ENCODE measurements around the gene SLC17A8.
"Not testable (repeated sequence)": the region's sequence is repeated elsewhere in the genome, so short reads cannot be mapped to it uniquely, and the experiment has no call there.

Gene SLC17A8

GRCh38 chr12:100356644-100357223 lies at the start of gene SLC17A8:
Gene SLC17A8, plus strand, starts transcription at chr12:100357074. Its CDS starts 318 bp downstream, at chr12:100357392.
- peak; percentile 10 for DNase-seq (ENCODE audit: low read depth, low spot score)

DNA sequence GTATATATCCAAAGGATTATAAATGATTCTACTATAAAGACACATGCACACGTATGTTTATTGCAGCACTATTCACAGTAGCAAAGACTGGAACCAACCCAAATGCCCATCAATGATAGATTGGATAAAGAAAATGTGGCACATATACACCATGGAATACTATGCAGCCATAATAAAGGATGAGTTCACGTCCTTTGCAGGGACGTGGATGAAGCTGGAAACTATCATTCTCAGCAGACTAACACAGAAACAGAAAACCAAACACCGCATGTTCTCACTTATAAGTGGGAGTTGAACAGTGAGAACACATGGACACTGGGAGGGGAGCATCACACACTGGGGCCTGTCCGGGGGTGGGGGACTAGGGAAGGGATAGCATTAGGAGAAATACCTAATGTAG lies 48.7 kb upstream of the SLC17A8 start:
- not testable (repeated sequence) for DNase-seq (ENCODE audit: low read depth, low spot score)

DNA sequence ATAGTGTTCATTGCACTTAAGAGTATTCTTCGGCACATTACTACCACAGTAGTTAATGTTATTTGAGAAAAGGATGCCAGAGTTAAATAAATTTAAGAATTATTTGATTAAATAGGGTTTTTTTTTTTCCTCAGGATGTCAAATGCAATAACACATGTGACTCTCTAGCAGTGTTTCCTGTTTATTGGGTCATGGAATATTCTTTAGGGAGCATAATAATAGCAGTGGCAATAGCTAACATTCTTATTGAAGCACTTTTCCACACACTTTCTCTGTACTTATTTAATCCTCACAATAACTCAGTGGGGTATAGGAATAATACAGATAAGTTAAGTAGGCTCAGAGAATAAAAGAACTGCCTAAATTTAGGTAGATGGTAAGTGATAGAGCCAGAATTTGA lies 45.6 kb upstream of the SLC17A8 start:
- no peak for DNase-seq (ENCODE audit: low read depth, low spot score)

- DNase-seq (ENCODE audit: low read depth, low spot score): no peak
These were observed 39.5 kb upstream of the SLC17A8 start for GRCh38 chr12:100317371-100317770.

DNA sequence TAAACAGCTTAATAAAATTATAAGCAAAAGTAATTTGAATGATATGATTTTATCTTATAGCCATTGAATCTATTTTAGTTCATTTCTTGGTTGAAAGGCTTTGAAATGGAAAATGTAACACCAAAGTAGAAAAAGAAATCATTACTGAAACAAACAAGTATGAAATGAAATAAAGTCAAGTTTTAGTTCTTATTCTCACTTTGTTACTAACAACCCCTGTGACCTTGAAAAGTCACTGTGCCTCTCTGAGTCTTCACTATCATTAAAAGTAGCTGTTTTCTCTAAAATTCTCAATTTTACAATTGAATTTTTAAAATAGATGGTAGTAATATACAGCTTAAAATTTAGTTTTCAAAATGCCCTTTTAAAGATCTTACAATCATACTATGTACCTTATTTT lies 32.4 kb upstream of the SLC17A8 start:
- DNase-seq (ENCODE audit: low read depth, low spot score): no peak

GRCh38 chr12:100326208-100326607 lies 30.7 kb upstream of the SLC17A8 start:
- no peak for DNase-seq (ENCODE audit: low read depth, low spot score)

- DNase-seq (ENCODE audit: low read depth, low spot score): no peak
These were observed 27.1 kb upstream of the SLC17A8 start for GRCh38 chr12:100329800-100330199.

GRCh38 chr12:100331871-100332270 lies 25.0 kb upstream of the SLC17A8 start:
- DNase-seq (ENCODE audit: low read depth, low spot score): no peak

GRCh38 chr12:100332852-100333251 lies 24.0 kb upstream of the SLC17A8 start:
- DNase-seq (ENCODE audit: low read depth, low spot score): no peak

DNA sequence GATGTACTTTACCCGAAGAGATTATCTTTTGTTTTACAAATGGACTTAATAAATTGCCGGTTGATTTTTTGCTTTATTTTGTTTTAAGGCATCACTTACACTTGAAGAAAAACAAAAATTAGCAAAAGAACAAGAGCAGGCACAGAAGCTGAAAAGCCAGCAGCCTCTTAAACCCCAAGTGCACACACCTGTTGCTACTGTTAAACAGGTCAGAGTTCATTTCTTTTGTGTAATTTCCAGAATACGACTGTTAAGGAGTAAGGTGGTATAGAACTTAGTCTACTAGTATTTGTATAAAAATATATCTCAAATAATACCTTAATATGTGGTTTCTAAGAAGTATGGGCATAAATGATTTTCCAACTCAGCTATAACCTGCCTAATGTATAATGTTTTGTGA lies 19.6 kb upstream of the SLC17A8 start:
- DNase-seq (ENCODE audit: low read depth, low spot score): no peak

DNA sequence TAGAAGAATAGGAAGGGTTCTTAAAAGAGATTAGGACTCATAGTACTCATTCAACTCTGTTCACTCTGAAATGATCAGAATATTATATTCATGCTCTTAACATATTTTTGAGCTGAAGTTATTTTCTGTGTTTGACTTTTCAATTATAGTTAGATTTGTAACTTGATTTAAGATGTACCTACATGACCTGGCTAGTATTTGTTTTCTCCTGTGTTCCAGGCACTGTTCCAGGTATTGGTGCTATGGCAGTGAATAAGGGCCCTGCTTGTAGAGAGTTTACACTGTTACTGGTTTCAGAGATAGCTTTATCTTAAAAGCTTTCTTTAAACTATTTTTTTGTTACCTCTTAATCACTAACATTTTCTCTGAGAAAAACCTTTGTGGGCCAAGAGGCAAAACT lies 19.1 kb upstream of the SLC17A8 start:
- DNase-seq (ENCODE audit: low read depth, low spot score): no peak

DNA sequence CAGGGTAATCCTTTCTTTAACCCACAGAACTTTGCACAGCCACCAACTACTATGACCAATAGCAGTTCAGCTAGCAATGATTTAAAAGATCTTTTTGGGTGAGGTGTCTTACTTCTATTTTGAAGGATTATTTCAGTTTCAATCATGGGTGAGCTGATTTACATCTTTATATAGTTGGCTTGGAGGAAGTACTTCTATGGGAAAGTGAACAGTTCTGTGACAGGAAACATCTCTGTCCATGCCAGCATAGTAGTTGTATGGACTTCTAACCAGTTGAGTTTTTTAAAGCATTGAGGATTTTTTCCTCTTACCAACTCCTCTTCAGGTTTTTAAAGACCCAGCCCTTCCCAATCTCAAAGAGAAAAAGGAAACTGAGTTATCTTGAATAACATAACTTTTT lies 17.8 kb upstream of the SLC17A8 start:
- no peak for DNase-seq (ENCODE audit: low read depth, low spot score)

DNA sequence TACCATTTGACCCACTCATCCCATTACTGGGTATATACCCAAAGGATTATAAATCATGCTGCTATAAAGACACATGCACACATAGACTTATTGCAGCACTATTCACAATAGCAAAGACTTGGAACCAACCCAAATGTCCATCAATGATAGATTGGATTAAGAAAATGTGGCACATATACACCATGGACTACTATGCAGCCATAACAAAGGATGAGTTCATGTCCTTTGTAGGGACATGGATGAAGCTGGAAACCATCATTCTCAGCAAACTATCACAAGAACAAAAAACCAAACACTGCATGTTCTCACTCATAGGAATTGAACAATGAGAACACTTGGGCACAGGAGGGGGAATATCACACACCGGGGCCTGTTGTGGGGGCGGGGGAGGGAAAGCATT lies 14.0 kb upstream of the SLC17A8 start:
- DNase-seq (ENCODE audit: low read depth, low spot score): not testable (repeated sequence)

- DNase-seq (ENCODE audit: low read depth, low spot score): not testable (repeated sequence)
These were observed 12.5 kb upstream of the SLC17A8 start for GRCh38 chr12:100344351-100344750.

DNA sequence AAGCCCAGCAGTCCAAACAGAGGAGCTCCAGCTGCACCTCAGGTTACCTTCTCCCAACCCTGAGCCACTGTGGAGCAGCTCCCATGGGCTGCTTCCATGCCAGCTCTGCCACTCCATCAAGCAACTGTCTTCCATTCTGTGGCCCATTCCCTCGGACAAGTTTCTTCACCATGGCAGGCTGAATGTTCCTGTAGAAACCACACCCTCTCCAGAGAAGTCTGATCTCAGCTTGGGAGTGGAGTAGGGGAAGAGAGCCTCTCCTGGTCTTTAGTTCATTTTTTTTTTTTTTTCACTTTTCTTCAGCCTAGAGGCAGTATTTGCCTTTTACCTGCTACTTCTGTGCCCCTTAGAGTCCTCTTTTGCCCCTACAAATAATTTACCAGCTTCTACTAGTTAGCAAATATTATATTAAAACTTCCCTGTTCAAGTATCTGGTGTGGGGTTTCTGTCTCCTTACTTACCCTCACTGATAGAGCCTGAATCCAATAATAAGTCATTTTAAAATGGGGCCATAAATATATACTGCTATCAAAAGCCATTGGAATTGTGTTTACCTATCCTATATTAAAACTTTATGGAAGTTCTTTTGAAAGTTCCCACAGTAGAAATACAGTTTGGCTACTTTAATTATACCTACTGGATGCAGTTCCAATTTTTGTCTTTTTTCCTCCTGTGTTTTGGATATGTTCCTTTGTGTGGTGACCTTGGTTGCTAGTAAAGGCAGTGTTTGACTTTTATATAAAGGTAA lies 11.7 kb upstream of the SLC17A8 start:
- no peak for DNase-seq (ENCODE audit: low read depth, low spot score)

- no peak for DNase-seq (ENCODE audit: low read depth, low spot score)
These were observed 10.2 kb upstream of the SLC17A8 start for GRCh38 chr12:100346660-100347059.

- DNase-seq (ENCODE audit: low read depth, low spot score): peak; percentile 52
These were observed 8.0 kb upstream of the SLC17A8 start for GRCh38 chr12:100348657-100349454.

- no peak for DNase-seq (ENCODE audit: low read depth, low spot score)
These were observed 2.4 kb downstream of the SLC17A8 start for GRCh38 chr12:100359248-100359647.

GRCh38 chr12:100359822-100360221 lies 2.9 kb downstream of the SLC17A8 start:
- peak; percentile 63 for DNase-seq (ENCODE audit: low read depth, low spot score)

DNA sequence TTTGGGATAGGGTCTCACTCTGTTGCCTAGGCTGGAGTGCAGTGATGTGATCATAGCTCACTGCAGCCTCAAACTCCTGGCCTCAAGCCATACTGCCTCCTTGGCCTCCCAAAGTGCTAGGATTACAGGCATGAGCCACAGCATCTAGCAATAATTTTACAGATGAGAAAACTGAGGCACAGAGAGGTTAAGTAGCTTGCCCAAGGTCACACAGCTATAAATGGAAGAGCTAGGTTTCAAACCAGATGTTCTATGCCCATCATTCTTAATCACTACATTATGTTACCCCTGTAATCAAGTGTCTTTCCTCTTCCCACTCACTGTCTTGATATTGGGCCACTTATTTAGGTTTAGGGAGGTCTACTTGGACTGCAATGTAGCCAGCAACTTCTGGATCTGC lies 3.6 kb downstream of the SLC17A8 start:
- DNase-seq (ENCODE audit: low read depth, low spot score): no peak

- DNase-seq (ENCODE audit: low read depth, low spot score): no peak
These were observed 7.5 kb downstream of the SLC17A8 start for GRCh38 chr12:100364324-100364723.

GRCh38 chr12:100365411-100365810 lies 8.5 kb downstream of the SLC17A8 start:
- DNase-seq (ENCODE audit: low read depth, low spot score): no peak

DNA sequence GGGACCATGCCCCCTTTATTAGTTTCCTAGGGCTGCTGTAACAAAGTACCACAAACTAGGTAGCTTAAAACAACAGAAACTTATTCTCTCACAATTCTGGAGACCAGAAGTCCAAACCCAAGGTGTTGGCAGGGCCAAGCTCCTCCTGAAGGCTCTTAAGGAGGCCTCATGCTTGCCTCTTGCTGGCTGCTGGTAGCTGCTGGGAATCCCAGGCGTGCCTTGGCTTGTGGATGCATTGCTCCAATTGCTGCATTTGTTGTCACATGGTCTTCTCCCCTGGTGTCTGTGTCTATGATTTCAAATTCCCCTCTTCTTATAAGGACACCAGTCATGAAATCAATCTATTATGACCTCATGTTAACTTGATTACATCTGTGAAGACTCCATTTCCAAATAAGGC lies 11.2 kb downstream of the SLC17A8 start:
- DNase-seq (ENCODE audit: low read depth, low spot score): no peak
